HepG2 (cell line): ENCODE data around the gene ARHGAP23. TPM values are rescaled to one million over a fixed set of nuclear protein-coding genes. Genes with fewer than 3 reads are reported as not detected.

Experiments used
- BHLHE40 ChIP-seq: IDR thresholded peaks from 2 replicates; pipeline ENCODE4 v1.6.1; 2011; ENCODE audit warnings: low read length, improper control_type of control experiment
- EP300 ChIP-seq, 3 experiments: sonication (generic) in 1 of 3; formaldehyde crosslinking in 1 of 3; IDR thresholded peaks; 2 replicates each; pipeline versions ENCODE4 v1.5.1 to v1.6.1; 2011 to 2020; ENCODE audit warnings: low read depth in 2 of 3, low read length in 2 of 3, borderline replicate concordance in 1 of 3, improper control_type of control experiment in 1 of 3, mild to moderate bottlenecking in 1 of 3, missing genetic modification reagents in 1 of 3, moderate library complexity in 1 of 3
- ERF ChIP-seq: IDR thresholded peaks from 2 replicates; pipeline ENCODE4 v1.6.1; 2018; ENCODE audit warnings: missing biosample characterization, missing genetic modification reagents
- FOXP1 ChIP-seq, 2 experiments: fragments of 450-650 bp in 1 of 2; IDR thresholded peaks; 2 replicates each; pipeline ENCODE4 v1.6.1; 2017 to 2018; ENCODE audit warnings: antibody characterized with exemption in 1 of 2
- HIC2 ChIP-seq: sonication (generic); formaldehyde crosslinking; IDR thresholded peaks from 2 replicates; pipeline ENCODE4 v1.9.0; 2022; ENCODE audit warnings: low read depth, missing genetic modification reagents
- HNRNPH1 ChIP-seq: fragments of 200-400 bp; formaldehyde crosslinking; optimal IDR thresholded peaks from 2 replicates; pipeline ENCODE3; 2017; ENCODE audit warnings: mild to moderate bottlenecking, low read depth, low read length
- HNRNPUL1 ChIP-seq: fragments of 200-400 bp; formaldehyde crosslinking; IDR thresholded peaks from 2 replicates; pipeline ENCODE4 v1.6.1; 2017; ENCODE audit warnings: low read depth, mild to moderate bottlenecking, low read length, moderate library complexity
- LCORL ChIP-seq, 2 experiments: fragments of 450-650 bp in 1 of 2; sonication (generic) in 1 of 2; formaldehyde crosslinking in 1 of 2; IDR thresholded peaks; 2 replicates each; pipeline versions ENCODE4 v1.5.0 to v1.6.1; 2017 to 2020; ENCODE audit warnings: antibody characterized with exemption in 1 of 2, missing genetic modification reagents in 1 of 2
- MIER3 ChIP-seq: IDR thresholded peaks from 2 replicates; pipeline ENCODE4 v1.6.1; 2016; ENCODE audit warnings: missing compliant biosample characterization, borderline replicate concordance
- MLLT10 ChIP-seq: sonication (generic); formaldehyde crosslinking; IDR thresholded peaks from 2 replicates; pipeline ENCODE4 v1.4.0; 2020; ENCODE audit warnings: missing genetic modification reagents
- ONECUT2 ChIP-seq: sonication (generic); formaldehyde crosslinking; IDR thresholded peaks from 2 replicates; pipeline ENCODE4 v1.4.0; 2020; ENCODE audit warnings: missing genetic modification reagents
- PRPF4 ChIP-seq: fragments of 200-400 bp; formaldehyde crosslinking; IDR thresholded peaks from 2 replicates; pipeline ENCODE4 v1.6.1; 2016; ENCODE audit warnings: low read length, low read depth; ENCODE audit not compliant: poor library complexity, severe bottlenecking
- SNAPC2 ChIP-seq: sonication (generic); formaldehyde crosslinking; IDR thresholded peaks from 2 replicates; pipeline ENCODE4 v1.8.1; 2022; ENCODE audit warnings: mild to moderate bottlenecking, missing genetic modification reagents
- SP5 ChIP-seq: IDR thresholded peaks from 2 replicates; pipeline ENCODE4 v1.6.1; 2016; ENCODE audit warnings: low read depth, borderline replicate concordance
- SUZ12 ChIP-seq: fragments of 150-350 bp; IDR thresholded peaks from 2 replicates; pipeline ENCODE4 v1.6.1; 2014; ENCODE audit warnings: low read depth, low read length
- ZNF10 ChIP-seq: sonication (generic); formaldehyde crosslinking; IDR thresholded peaks from 2 replicates; pipeline ENCODE4 v1.4.0; 2020; ENCODE audit warnings: mild to moderate bottlenecking, low read depth, missing genetic modification reagents, borderline replicate concordance
- ZNF30 ChIP-seq: sonication (generic); formaldehyde crosslinking; IDR thresholded peaks from 2 replicates; pipeline ENCODE4 v1.5.0; 2020; ENCODE audit warnings: mild to moderate bottlenecking, missing genetic modification reagents
- ZNF430 ChIP-seq: sonication (generic); formaldehyde crosslinking; IDR thresholded peaks from 2 replicates; pipeline ENCODE4 v1.9.0; 2021; ENCODE audit warnings: mild to moderate bottlenecking, missing genetic modification reagents
- ZNF460 ChIP-seq: sonication (generic); formaldehyde crosslinking; IDR thresholded peaks from 2 replicates; pipeline ENCODE4 v1.5.1; 2020; ENCODE audit warnings: missing genetic modification reagents, mild to moderate bottlenecking, borderline replicate concordance
- ZNF550 ChIP-seq: sonication (generic); formaldehyde crosslinking; IDR thresholded peaks from 2 replicates; pipeline ENCODE4 v1.4.0; 2020; ENCODE audit warnings: mild to moderate bottlenecking, missing genetic modification reagents, borderline replicate concordance
- ZNF644 ChIP-seq: IDR thresholded peaks from 2 replicates; pipeline ENCODE4 v1.6.1; 2016; ENCODE audit warnings: low read depth
- ZNF747 ChIP-seq: sonication (generic); formaldehyde crosslinking; IDR thresholded peaks from 2 replicates; pipeline ENCODE4 v1.8.1; 2023; ENCODE audit warnings: missing genetic modification reagents, mild to moderate bottlenecking, borderline replicate concordance
- ZNF792 ChIP-seq: IDR thresholded peaks from 2 replicates; pipeline ENCODE4 v1.6.1; 2016
- polyA plus RNA-seq, 8 experiments: library from polyadenylated mRNA; depleted of rRNA in 3 of 8; stranded (reverse) in 7 of 8; unstranded in 1 of 8; fragments of >200 nt; fragmentation: Illumina TruSeq in 4 of 8; extraction: Trizol in 4 of 8; gene quantifications; 2 replicates each; pipeline versions ENCODE4 v1.2.1 to v1.2.3, GENCODE V29; 2011 to 2016; ENCODE audit warnings: low read depth in 4 of 8, missing spikeins in 1 of 8, mixed read lengths in 1 of 8; ENCODE audit not compliant: insufficient read depth in 1 of 8
- total RNA-seq, 5 experiments: library from RNA; depleted of rRNA; stranded (reverse); fragments of >200 nt; fragmentation: Illumina TruSeq; extraction: Trizol; gene quantifications; 2 replicates each; pipeline ENCODE4 v1.2.3, GENCODE V29; 2016; ENCODE audit warnings: low read depth in 1 of 5
- TF ChIP-seq, protein P1 (sequence below): sonication (generic); formaldehyde crosslinking; IDR thresholded peaks from 2 replicates; pipeline ENCODE4 v1.5.0; 2020; ENCODE audit warnings: missing genetic modification reagents

The ARHGAP23 gene
- total and polyA plus RNA-seq, 2 of the 13 experiments (the other 11 are each of a cell fraction or from before 2014, with no cell fraction given), result 0.03 TPM; not detected in 1

- TF ChIP-seq HNRNPH1 (no peak), ZNF644 (CRISPR knock-in tag) (no peak), ZNF792 (CRISPR knock-in tag) (peak; percentile 83; the same call in 1 of the 2 replicates), ZNF430 (no peak; the same call in 1 of the 2 replicates), HIC2 (CRISPR knock-in tag) (no peak), ONECUT2 (CRISPR knock-in tag) (no peak), ZNF550 (CRISPR knock-in tag) (peak; percentile 74; the same call in 1 of the 2 replicates), PRPF4 (no peak), MIER3 (CRISPR knock-in tag) (peak; percentile 72; the same call in 1 of the 2 replicates), ZNF460 (no peak), ZNF10 (CRISPR knock-in tag) (no peak), SUZ12 (no peak), SP5 (CRISPR knock-in tag) (0 out of 2 replicates have a peak, but pooled peaks have one; percentile 54), MLLT10 (CRISPR knock-in tag) (no peak), BHLHE40 (no peak), ZNF30 (CRISPR knock-in tag) (no peak), EP300 (IDR thresholded peaks at IDR 0.05; ENCODE audit: low read depth in 2 of 2, low read length in 2 of 2) (no peak), EP300 (CRISPR knock-in tag; IDR thresholded peaks at IDR 0.05; ENCODE audit: borderline replicate concordance) (no peak), SNAPC2 (CRISPR knock-in tag) (no peak), ZNF747 (CRISPR knock-in tag) (peak; percentile 91; the same call in 1 of the 2 replicates), HNRNPUL1 (no peak), LCORL (IDR thresholded peaks at IDR 0.05) (no peak), LCORL (CRISPR knock-in tag; IDR thresholded peaks at IDR 0.05) (peak; percentile 91), FOXP1 (IDR thresholded peaks at IDR 0.05) (no peak), FOXP1 (CRISPR knock-in tag; IDR thresholded peaks at IDR 0.05) (no peak), ERF (CRISPR knock-in tag) (peak; percentile 73)
- TF ChIP-seq, protein P1, sequence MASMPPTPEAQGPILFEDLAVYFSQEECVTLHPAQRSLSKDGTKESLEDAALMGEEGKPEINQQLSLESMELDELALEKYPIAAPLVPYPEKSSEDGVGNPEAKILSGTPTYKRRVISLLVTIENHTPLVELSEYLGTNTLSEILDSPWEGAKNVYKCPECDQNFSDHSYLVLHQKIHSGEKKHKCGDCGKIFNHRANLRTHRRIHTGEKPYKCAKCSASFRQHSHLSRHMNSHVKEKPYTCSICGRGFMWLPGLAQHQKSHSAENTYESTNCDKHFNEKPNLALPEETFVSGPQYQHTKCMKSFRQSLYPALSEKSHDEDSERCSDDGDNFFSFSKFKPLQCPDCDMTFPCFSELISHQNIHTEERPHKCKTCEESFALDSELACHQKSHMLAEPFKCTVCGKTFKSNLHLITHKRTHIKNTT, result no peak
Measured at GRCh38 chr17:38557836-38558727, 129.8 kb downstream of the ARHGAP23 start (continued).
